BLaER1 (cell line): Measurements from ENCODE around the gene APOOL.
"Not testable (repeated sequence)": the region's sequence is repeated elsewhere in the genome, so short reads cannot be mapped to it uniquely, and the experiment has no call there.

ENCODE experiments used
- H3K27ac ChIP-seq: shearing (Covaris generic); formaldehyde crosslinking; 2 replicates; pipeline ENCODE4 v1.8.1; 2022
- H3K27me3 ChIP-seq: shearing (Covaris generic); formaldehyde crosslinking; 2 replicates; pipeline ENCODE4 v1.8.1; 2022
- H3K36me3 ChIP-seq: shearing (Covaris generic); formaldehyde crosslinking; 2 replicates; pipeline ENCODE4 v1.8.1; 2022
- H3K4me1 ChIP-seq: shearing (Covaris generic); formaldehyde crosslinking; 2 replicates; pipeline ENCODE4 v1.8.1; 2022
- H3K4me2 ChIP-seq: shearing (Covaris generic); formaldehyde crosslinking; 2 replicates; pipeline ENCODE4 v1.8.1; 2022
- H3K4me3 ChIP-seq: shearing (Covaris generic); formaldehyde crosslinking; 2 replicates; pipeline ENCODE4 v1.8.1; 2022
- H3K9ac ChIP-seq: shearing (Covaris generic); formaldehyde crosslinking; 2 replicates; pipeline ENCODE4 v1.8.1; 2022
- H3K9me3 ChIP-seq: shearing (Covaris generic); formaldehyde crosslinking; 2 replicates; pipeline ENCODE4 v1.8.1; 2022
- H4K20me1 ChIP-seq: shearing (Covaris generic); formaldehyde crosslinking; 2 replicates; pipeline ENCODE4 v1.8.1; 2022
- Cebpa-rat ChIP-seq: shearing (Covaris generic); IDR thresholded peaks from 2 replicates; pipeline ENCODE4 v1.8.1; 2022

The APOOL gene

DNA sequence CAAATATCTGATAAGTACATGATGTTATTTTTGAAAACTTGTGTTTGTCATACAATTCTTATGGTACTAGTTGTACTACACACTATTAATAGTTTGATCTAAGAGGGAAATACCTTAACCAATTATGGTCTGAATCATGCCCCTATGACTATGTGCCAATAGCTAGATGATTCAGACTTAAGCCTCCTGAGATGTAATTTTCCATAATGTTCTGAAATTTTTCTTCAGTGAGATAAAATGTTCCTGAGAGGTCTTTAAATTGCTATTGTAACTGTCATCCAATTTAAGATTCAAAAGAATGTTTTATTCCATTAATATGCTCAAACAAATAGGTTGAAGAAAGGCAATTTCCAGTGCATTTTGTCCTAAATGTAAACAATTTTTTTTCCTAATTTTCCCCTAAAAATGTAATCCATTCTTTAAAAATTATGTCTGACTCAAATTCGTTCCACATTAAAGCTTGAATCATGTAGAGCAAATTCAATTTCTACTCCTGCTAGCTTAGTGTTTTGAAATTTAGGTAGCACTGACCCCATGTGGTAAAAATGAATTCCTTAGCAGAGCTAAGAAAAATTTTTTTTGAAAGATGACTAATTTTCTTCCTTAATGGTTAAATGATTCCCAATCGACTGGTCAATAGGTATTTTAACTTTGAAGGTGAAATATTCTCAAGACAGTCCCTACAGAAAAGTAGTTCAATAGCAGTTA is 49.1 kb downstream of the APOOL start:
- Histone ChIP-seq H3K4me2 (no peak overlapping the region), H3K27ac (no peak overlapping the region), H3K9me3 (no peaks in the 10 kb centered on the region), H3K36me3 (no peaks in the 10 kb centered on the region), H3K9ac (no peak overlapping the region), H3K4me3 (no peak overlapping the region), H3K27me3 (peaks cover 54% of the 10 kb centered on the region), H4K20me1 (no peaks in the 10 kb centered on the region), H3K4me1 (no peaks in the 10 kb centered on the region)
- TF ChIP-seq Cebpa-rat, result no peak

DNA sequence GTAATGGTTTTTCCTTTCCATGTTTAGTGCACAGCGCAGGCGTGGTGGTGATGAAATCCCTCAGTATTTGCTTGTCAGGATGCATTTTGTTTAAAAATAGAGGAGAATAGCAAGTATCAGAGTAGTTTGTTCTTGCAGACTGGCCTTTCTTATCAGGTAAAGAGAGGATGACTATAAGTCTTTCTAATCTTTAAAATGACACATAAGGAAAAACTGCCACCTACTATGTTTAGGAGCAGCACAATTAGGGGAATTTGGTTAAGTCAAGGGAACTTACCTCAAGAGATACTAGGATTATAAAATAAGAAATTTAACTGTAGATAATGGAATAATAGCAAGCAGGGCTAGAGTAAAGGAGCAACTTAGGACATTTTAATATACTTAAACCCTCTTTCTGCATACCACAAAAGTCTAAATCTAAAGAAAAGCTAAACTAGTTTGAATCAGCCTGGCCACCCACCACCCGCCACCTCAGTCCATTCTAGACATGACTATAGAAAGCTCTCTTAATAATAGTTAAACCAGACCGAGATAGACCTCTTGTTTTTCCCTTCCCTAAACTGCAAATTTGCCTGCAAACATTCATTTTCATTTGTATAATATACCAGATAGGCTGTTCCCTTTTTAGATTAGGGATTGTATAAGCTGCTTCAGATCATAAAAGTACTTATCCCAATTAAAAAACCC is 62.0 kb downstream of the APOOL start:
- Histone ChIP-seq H3K9me3 (peaks cover 12% of the 10 kb centered on the region; the same call in 1 of the 2 replicates), H3K27ac (no peak overlapping the region), H4K20me1 (no peaks in the 10 kb centered on the region), H3K4me1 (no peaks in the 10 kb centered on the region), H3K36me3 (no peaks in the 10 kb centered on the region), H3K27me3 (peaks cover 74% of the 10 kb centered on the region), H3K9ac (no peak overlapping the region), H3K4me3 (no peak overlapping the region), H3K4me2 (no peak overlapping the region)
- TF ChIP-seq Cebpa-rat, result no peak

DNA sequence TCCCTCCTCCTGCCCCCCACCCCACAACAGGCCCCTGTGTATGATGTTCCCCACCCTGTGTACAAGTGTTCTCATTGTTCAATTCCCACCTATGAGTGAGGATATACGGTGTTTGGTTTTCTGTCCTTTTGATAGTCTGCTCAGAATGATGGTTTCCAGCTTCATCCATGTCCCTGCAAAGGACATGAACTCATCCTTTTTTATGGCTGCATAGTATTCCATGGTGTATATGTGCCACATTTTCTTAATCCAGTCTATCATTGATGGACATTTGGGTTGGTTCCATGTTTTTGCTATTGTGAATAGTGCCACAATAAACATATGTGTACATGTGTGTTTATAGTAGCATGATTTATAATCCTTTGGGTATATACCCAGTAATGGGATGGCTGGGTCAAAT is 73.6 kb downstream of the APOOL start:
- H3K27me3 ChIP-seq, result peaks cover 27% of the 10 kb centered on the region
- H3K27ac ChIP-seq, H3K9me3 ChIP-seq, H3K4me1 ChIP-seq, H3K4me3 ChIP-seq, H4K20me1 ChIP-seq, H3K36me3 ChIP-seq, H3K9ac ChIP-seq, H3K4me2 ChIP-seq: not testable (repeated sequence)

DNA sequence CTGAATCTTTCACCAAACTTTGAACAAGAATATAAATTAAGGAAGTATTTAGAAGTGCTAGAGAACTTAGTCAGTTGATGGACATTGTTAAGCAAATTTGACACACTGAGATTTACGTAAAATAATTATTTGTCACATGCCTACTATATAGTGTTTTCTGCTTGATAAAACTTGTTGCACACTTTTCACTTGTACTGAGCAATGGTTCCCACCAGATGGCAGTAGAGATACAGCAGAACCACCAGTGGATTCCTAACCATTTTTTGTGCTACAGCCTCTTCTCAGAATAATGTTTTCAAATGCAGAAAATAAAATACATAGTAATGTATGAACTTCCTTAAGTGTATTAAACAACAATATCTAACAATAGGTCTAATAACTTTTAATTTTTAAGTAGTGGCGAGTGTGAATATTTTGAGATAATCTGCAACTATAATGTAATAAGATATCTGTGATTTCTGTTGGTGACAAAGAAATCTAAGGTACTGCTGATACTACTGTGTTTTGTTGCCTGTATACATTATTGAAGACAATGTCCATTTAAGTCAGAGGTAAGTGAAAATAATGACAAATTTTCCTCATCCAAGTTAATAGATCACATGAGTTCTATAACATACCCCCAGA is 81.2 kb downstream of the APOOL start:
- no peaks in the 10 kb centered on the region for H3K9me3 ChIP-seq
- no peak overlapping the region for H3K4me3 ChIP-seq
- no peak overlapping the region for H3K4me2 ChIP-seq
- no peak for TF ChIP-seq Cebpa-rat
- H3K36me3 ChIP-seq, result no peaks in the 10 kb centered on the region
- no peak overlapping the region for H3K27ac ChIP-seq
- H3K27me3 ChIP-seq, result peaks cover 37% of the 10 kb centered on the region
- no peak overlapping the region for H3K9ac ChIP-seq
- no peaks in the 10 kb centered on the region for H4K20me1 ChIP-seq
- H3K4me1 ChIP-seq, result no peaks in the 10 kb centered on the region

DNA sequence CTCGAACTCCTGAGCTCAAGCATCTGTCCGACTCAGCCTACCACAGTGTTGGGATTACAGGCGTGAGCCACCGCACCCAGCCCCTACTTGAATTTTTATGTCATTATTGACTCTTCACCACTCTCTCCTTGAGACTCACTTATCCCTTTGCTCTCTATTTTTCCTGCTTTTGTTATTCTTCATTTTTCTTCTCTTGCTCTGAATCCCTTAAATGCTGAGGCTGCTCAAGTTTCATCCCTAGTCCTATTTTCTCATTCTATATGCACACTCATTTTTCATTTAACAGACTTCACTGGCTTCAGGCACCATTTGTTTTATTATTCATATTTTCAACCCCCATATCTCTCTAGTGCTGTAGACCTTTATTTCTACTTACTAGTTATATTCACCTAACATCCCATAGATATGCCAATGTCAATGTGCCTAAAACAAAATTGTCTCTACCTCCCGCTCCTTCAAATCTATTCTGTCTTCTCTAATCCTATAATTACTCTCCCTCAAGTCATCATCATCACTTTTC is 85.7 kb downstream of the APOOL start:
- H3K36me3 ChIP-seq, result no peaks in the 10 kb centered on the region
- no peaks in the 10 kb centered on the region for H4K20me1 ChIP-seq
- H3K27me3 ChIP-seq, result peaks cover 52% of the 10 kb centered on the region
- no peak overlapping the region for H3K4me3 ChIP-seq
- TF ChIP-seq Cebpa-rat, result no peak
- H3K4me2 ChIP-seq, result no peak overlapping the region
- no peak overlapping the region for H3K9ac ChIP-seq
- no peak overlapping the region for H3K27ac ChIP-seq
- H3K4me1 ChIP-seq, result no peaks in the 10 kb centered on the region
- H3K9me3 ChIP-seq, result no peaks in the 10 kb centered on the region

DNA sequence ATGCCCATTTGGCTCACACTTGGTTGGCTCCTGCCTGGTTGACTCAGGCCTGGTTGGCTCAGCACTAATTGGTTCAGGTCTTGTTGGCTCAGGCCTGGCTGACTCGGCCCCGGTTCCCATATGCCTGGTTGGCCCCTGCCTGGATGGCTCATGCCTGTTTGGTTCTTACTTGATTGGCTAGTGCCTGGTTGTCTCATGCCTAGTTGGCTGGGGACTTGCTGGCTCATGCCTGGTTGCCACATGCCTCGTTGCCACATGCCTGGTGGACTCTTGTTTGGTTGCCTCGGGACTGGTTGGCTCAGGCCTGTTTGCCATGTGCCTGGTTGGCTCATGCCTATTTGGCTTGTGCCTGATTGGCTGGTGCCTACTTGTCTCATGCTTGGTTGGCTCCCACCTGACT is 103.7 kb downstream of the APOOL start:
- no peak overlapping the region for H3K4me3 ChIP-seq
- H3K4me2 ChIP-seq, result no peak overlapping the region
- no peak overlapping the region for H3K27ac ChIP-seq
- no peaks in the 10 kb centered on the region for H3K4me1 ChIP-seq
- H3K9me3 ChIP-seq, result peaks cover 5% of the 10 kb centered on the region; the same call in 1 of the 2 replicates
- no peak overlapping the region for H3K9ac ChIP-seq
- no peaks in the 10 kb centered on the region for H4K20me1 ChIP-seq
- TF ChIP-seq Cebpa-rat, result no peak
- peaks cover 14% of the 10 kb centered on the region; the same call in 1 of the 2 replicates for H3K27me3 ChIP-seq
- H3K36me3 ChIP-seq, result no peaks in the 10 kb centered on the region

DNA sequence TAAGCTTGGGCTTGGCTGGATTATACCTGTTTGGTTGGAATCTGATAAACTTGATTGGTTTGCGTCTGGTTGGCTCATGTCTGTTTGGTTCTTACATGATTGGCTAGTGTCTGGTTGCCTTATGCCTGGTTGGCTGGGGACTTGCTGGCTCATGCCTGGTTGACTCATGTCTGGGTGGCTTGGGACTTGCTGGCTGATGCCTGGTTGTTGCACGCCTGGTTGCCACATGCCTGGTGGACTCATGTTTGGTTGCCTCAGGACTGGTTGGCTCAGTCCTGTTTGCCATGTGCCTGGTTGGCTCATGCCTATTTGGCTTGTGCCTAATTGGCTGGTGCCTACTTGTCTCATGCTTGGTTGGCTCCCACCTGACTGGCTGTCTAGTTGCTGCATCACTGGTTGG is 104.5 kb downstream of the APOOL start:
- Histone ChIP-seq H4K20me1 (no peaks in the 10 kb centered on the region), H3K4me1 (no peaks in the 10 kb centered on the region), H3K4me3 (no peak overlapping the region), H3K27me3 (peaks cover 15% of the 10 kb centered on the region; the same call in 1 of the 2 replicates), H3K27ac (no peak overlapping the region), H3K4me2 (no peak overlapping the region), H3K9me3 (peaks cover 5% of the 10 kb centered on the region; the same call in 1 of the 2 replicates), H3K9ac (no peak overlapping the region), H3K36me3 (no peaks in the 10 kb centered on the region)
- TF ChIP-seq Cebpa-rat, result no peak

DNA sequence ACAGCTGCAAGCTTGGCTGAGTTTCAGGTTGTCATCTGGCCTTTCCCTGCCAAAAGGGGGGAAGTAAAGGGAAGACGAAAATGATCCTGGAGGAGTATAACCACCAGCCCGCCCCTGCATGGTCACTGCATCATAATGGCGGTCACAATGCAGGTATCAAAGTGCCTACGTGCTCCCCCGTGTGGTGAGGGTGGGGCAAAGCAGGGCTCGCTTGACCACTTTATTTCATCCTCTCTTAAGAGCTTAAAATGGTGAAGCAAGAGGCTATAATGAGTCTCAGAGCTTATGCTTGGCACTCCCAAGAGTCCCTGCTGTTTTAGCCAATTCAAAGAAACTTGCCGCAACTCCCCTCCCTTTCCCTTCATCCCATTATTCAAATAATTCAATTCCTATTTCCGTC is 105.6 kb downstream of the APOOL start:
- Histone ChIP-seq H3K9ac (no peak overlapping the region), H3K4me1 (no peaks in the 10 kb centered on the region), H3K9me3 (peaks cover 5% of the 10 kb centered on the region; the same call in 1 of the 2 replicates), H4K20me1 (no peaks in the 10 kb centered on the region), H3K27ac (no peak overlapping the region), H3K4me2 (no peak overlapping the region), H3K36me3 (no peaks in the 10 kb centered on the region), H3K4me3 (no peak overlapping the region), H3K27me3 (peaks cover 16% of the 10 kb centered on the region; the same call in 1 of the 2 replicates)
- TF ChIP-seq Cebpa-rat, result no peak

DNA sequence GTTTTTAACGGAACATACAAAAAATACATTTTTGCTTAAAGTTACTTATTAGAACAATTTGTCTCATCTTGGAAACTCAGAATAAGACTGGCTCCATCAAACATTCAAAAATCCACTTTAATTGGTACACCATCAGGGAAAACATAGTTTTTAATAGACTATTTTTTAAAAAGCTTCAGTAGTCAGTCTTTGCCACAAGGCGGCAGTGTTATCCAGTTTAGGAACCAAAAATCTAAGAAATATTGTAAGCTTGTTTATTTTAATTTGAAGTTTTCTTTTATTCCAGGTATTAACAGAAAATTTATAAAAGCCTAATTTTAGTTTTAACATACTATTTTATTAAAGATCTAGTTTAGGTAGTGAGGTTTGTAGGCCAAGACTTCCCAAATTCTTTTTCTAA is 107.7 kb downstream of the APOOL start:
- H3K9ac ChIP-seq, result no peak overlapping the region
- H3K9me3 ChIP-seq, result peaks cover 5% of the 10 kb centered on the region; the same call in 1 of the 2 replicates
- no peaks in the 10 kb centered on the region for H3K36me3 ChIP-seq
- H3K4me1 ChIP-seq, result no peaks in the 10 kb centered on the region
- H3K4me2 ChIP-seq, result no peak overlapping the region
- H3K4me3 ChIP-seq, result no peak overlapping the region
- H3K27me3 ChIP-seq, result peaks cover 30% of the 10 kb centered on the region
- H3K27ac ChIP-seq, result no peak overlapping the region
- H4K20me1 ChIP-seq, result no peaks in the 10 kb centered on the region
- no peak for TF ChIP-seq Cebpa-rat

DNA sequence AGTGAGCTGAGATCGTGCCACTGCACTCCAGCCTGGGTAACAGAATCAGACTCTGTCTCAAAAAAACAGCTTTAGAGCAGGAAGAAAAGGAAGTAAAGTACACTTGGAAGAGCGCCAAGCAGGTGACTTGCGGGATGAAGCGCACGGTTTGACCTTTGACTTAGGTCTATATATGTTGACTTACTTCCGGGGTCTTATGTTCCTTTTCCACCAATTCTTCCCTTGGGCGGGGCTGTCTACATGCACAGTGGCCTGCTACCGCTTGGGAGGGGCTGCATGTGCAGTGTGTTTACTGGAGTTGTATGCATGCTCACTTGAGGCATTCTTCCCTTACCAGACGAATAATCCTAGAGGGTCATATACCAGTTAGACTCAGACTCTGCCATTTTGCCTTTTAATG is 108.6 kb downstream of the APOOL start:
- Histone ChIP-seq H3K27ac (no peak overlapping the region), H3K36me3 (no peaks in the 10 kb centered on the region), H3K9me3 (peaks cover 5% of the 10 kb centered on the region; the same call in 1 of the 2 replicates), H3K4me3 (no peak overlapping the region), H3K4me1 (no peaks in the 10 kb centered on the region), H3K4me2 (no peak overlapping the region), H3K9ac (no peak overlapping the region), H3K27me3 (peaks cover 39% of the 10 kb centered on the region), H4K20me1 (no peaks in the 10 kb centered on the region)
- TF ChIP-seq Cebpa-rat, result no peak
